H1 (cell line): Measurements from ENCODE around the gene OR1E1.
"Not testable (repeated sequence)": the region's sequence is repeated elsewhere in the genome, so short reads cannot be mapped to it uniquely, and the experiment has no call there.

Source experiments
- ATF2 ChIP-seq: IDR thresholded peaks from 2 replicates; pipeline ENCODE4 v1.6.1; 2012; ENCODE audit warnings: low read length, inconsistent platforms
- CTCF ChIP-seq, 3 experiments: IDR thresholded peaks; 1 replicate in 2 of 3; 2 replicates in 1 of 3; pipeline versions ENCODE4 v1.5.1 to v1.6.1; 2011; ENCODE audit warnings: low read length in 3 of 3, mild to moderate bottlenecking in 3 of 3, inconsistent platforms in 2 of 3, low read depth in 1 of 3, moderate library complexity in 1 of 3; ENCODE audit not compliant: insufficient read depth in 1 of 3; ENCODE audit errors: control extremely low read depth in 1 of 3
- EP300 ChIP-seq, 2 experiments: IDR thresholded peaks; 1 replicate in 1 of 2; 2 replicates in 1 of 2; pipeline ENCODE4 v1.6.1; 2011 to 2012; ENCODE audit warnings: low read depth in 2 of 2, low read length in 2 of 2, mild to moderate bottlenecking in 2 of 2, borderline replicate concordance in 1 of 2, inconsistent platforms in 1 of 2, moderate library complexity in 1 of 2
- EZH2 ChIP-seq: fragments of 200-600 bp; sonication (generic); IDR thresholded peaks from 2 replicates; pipeline ENCODE4 v1.7.1; 2012; ENCODE audit warnings: low read depth, mild to moderate bottlenecking, moderate library complexity, low read length, inconsistent platforms; ENCODE audit not compliant: severe bottlenecking
- JUND ChIP-seq: IDR thresholded peaks from 2 replicates; pipeline ENCODE4 v1.6.1; 2011; ENCODE audit warnings: mild to moderate bottlenecking, improper control_type of control experiment, low read length
- KDM1A ChIP-seq: fragments of 200-600, 300-600 bp; sonication (generic); IDR thresholded peaks from 2 replicates; pipeline ENCODE4 v1.7.1; 2016; ENCODE audit warnings: mild to moderate bottlenecking, low read length, borderline replicate concordance
- MAX ChIP-seq: IDR thresholded peaks from 2 replicates; pipeline ENCODE4 v1.6.1; 2012; ENCODE audit warnings: inconsistent platforms
- POLR2A ChIP-seq, 2 experiments: IDR thresholded peaks; 1 replicate in 1 of 2; 2 replicates in 1 of 2; pipeline ENCODE4 v1.6.1; 2011; ENCODE audit warnings: low read depth in 2 of 2, low read length in 2 of 2, mild to moderate bottlenecking in 2 of 2; ENCODE audit errors: control extremely low read depth in 1 of 2
- POLR2AphosphoS5 ChIP-seq: IDR thresholded peaks from 2 replicates; pipeline ENCODE4 v1.6.1; 2011; ENCODE audit warnings: low read depth, low read length
- RAD21 ChIP-seq, 2 experiments: IDR thresholded peaks in 1 of 2; conservative IDR thresholded peaks in 1 of 2; 2 replicates each; pipeline ENCODE4 v1.6.1; 2011; ENCODE audit warnings: low read depth in 2 of 2, low read length in 2 of 2, improper control_type of control experiment in 1 of 2, inconsistent platforms in 1 of 2, mild to moderate bottlenecking in 1 of 2, moderate library complexity in 1 of 2
- RXRA ChIP-seq: IDR thresholded peaks from 2 replicates; pipeline ENCODE4 v1.6.1; 2011; ENCODE audit warnings: low read depth, mild to moderate bottlenecking, low read length, moderate library complexity; ENCODE audit not compliant: insufficient read depth
- SP1 ChIP-seq: IDR thresholded peaks from 2 replicates; pipeline ENCODE4 v1.6.1; 2011; ENCODE audit warnings: low read depth, low read length
- SRF ChIP-seq: IDR thresholded peaks from 2 replicates; pipeline ENCODE4 v1.6.1; 2011; ENCODE audit warnings: mild to moderate bottlenecking, low read depth, low read length, moderate library complexity

- TF ChIP-seq MAX; RAD21 (IDR thresholded peaks at IDR 0.05 in 1 of 2, conservative IDR thresholded peaks at IDR 0.05 in 1 of 2; ENCODE audit: low read depth in 2 of 2, low read length in 2 of 2); CTCF (IDR thresholded peaks at IDR 0.05; ENCODE audit: control extremely low read depth in 1 of 3, insufficient read depth in 1 of 3, low read depth in 1 of 3, low read length in 3 of 3); POLR2AphosphoS5; SP1; POLR2A (IDR thresholded peaks at IDR 0.05; ENCODE audit: control extremely low read depth in 1 of 2, low read depth in 2 of 2, low read length in 2 of 2); EZH2; EP300 (IDR thresholded peaks at IDR 0.05; ENCODE audit: borderline replicate concordance in 1 of 2, low read depth in 2 of 2, low read length in 2 of 2); RXRA; ATF2; SRF; JUND; KDM1A: not testable (repeated sequence)
Observed at GRCh38 chr17:3371167-3371566, 27.0 kb downstream of the OR1E1 start.
